ENCODE results near the gene WDTC1. TPM values are rescaled to one million over a fixed set of nuclear protein-coding genes. Genes with fewer than 3 reads are reported as not detected.

WDTC1 gene
- total and polyA plus RNA-seq, 9 of the 15 experiments (the other 6 are each of a cell fraction or from before 2014, with no cell fraction given), result 0.18 to 32.3 (median 8.8) TPM

GRCh38 chr1:27234049-27234882 is at the start of gene WDTC1 (continued):
- TF ChIP-seq E2F6 (IDR thresholded peaks at IDR 0.05; ENCODE audit: borderline replicate concordance in 1 of 2, extremely low read depth in 1 of 2, insufficient read depth in 1 of 2, insufficient read length in 1 of 2, low read depth in 1 of 2, low read length in 1 of 2, poor library complexity in 1 of 2, severe bottlenecking in 1 of 2) (peak; percentile 79 to 88), ZNF143 (CRISPR knock-in tag; IDR thresholded peaks at IDR 0.05) (peak; percentile 97), EHMT2 (IDR thresholded peaks at IDR 0.05) (no peak), KHSRP (IDR thresholded peaks at IDR 0.05) (no peak), NR2C1 (IDR thresholded peaks at IDR 0.05) (no peak), NR2C1 (tag; IDR thresholded peaks at IDR 0.05) (peak; percentile 77), SIN3B (IDR thresholded peaks at IDR 0.05; ENCODE audit: low read depth) (no peak), HNRNPL (IDR thresholded peaks at IDR 0.05; ENCODE audit: low read depth, low read length) (peak; percentile 87), KDM4B (IDR thresholded peaks at IDR 0.05; ENCODE audit: borderline replicate concordance in 2 of 2, low read depth in 1 of 2) (peak in 1 of 2 experiments; percentile 99; a peak in 2 of 4 replicates), POLR2G (IDR thresholded peaks at IDR 0.05; ENCODE audit: low read depth, low read length) (peak; percentile 83), ILF3 (IDR thresholded peaks at IDR 0.05; ENCODE audit: borderline replicate concordance) (no peak), C11orf30 (IDR thresholded peaks at IDR 0.05; ENCODE audit: low read depth) (no peak), KDM1A (IDR thresholded peaks at IDR 0.05) (no peak)
- TF ChIP-seq, protein P1, sequence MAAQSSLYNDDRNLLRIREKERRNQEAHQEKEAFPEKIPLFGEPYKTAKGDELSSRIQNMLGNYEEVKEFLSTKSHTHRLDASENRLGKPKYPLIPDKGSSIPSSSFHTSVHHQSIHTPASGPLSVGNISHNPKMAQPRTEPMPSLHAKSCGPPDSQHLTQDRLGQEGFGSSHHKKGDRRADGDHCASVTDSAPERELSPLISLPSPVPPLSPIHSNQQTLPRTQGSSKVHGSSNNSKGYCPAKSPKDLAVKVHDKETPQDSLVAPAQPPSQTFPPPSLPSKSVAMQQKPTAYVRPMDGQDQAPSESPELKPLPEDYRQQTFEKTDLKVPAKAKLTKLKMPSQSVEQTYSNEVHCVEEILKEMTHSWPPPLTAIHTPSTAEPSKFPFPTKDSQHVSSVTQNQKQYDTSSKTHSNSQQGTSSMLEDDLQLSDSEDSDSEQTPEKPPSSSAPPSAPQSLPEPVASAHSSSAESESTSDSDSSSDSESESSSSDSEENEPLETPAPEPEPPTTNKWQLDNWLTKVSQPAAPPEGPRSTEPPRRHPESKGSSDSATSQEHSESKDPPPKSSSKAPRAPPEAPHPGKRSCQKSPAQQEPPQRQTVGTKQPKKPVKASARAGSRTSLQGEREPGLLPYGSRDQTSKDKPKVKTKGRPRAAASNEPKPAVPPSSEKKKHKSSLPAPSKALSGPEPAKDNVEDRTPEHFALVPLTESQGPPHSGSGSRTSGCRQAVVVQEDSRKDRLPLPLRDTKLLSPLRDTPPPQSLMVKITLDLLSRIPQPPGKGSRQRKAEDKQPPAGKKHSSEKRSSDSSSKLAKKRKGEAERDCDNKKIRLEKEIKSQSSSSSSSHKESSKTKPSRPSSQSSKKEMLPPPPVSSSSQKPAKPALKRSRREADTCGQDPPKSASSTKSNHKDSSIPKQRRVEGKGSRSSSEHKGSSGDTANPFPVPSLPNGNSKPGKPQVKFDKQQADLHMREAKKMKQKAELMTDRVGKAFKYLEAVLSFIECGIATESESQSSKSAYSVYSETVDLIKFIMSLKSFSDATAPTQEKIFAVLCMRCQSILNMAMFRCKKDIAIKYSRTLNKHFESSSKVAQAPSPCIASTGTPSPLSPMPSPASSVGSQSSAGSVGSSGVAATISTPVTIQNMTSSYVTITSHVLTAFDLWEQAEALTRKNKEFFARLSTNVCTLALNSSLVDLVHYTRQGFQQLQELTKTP (IDR thresholded peaks at IDR 0.05; ENCODE audit: low read depth in 1 of 2, partially characterized antibody in 2 of 2), result peak in 1 of 2 experiments; percentile 92
- TF ChIP-seq, protein P2, sequence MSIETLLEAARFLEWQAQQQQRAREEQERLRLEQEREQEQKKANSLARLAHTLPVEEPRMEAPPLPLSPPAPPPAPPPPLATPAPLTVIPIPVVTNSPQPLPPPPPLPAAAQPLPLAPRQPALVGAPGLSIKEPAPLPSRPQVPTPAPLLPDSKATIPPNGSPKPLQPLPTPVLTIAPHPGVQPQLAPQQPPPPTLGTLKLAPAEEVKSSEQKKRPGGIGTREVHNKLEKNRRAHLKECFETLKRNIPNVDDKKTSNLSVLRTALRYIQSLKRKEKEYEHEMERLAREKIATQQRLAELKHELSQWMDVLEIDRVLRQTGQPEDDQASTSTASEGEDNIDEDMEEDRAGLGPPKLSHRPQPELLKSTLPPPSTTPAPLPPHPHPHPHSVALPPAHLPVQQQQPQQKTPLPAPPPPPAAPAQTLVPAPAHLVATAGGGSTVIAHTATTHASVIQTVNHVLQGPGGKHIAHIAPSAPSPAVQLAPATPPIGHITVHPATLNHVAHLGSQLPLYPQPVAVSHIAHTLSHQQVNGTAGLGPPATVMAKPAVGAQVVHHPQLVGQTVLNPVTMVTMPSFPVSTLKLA (conservative IDR thresholded peaks at IDR 0.05), result peak; percentile 80 to 94
- TF ChIP-seq, protein P3, sequence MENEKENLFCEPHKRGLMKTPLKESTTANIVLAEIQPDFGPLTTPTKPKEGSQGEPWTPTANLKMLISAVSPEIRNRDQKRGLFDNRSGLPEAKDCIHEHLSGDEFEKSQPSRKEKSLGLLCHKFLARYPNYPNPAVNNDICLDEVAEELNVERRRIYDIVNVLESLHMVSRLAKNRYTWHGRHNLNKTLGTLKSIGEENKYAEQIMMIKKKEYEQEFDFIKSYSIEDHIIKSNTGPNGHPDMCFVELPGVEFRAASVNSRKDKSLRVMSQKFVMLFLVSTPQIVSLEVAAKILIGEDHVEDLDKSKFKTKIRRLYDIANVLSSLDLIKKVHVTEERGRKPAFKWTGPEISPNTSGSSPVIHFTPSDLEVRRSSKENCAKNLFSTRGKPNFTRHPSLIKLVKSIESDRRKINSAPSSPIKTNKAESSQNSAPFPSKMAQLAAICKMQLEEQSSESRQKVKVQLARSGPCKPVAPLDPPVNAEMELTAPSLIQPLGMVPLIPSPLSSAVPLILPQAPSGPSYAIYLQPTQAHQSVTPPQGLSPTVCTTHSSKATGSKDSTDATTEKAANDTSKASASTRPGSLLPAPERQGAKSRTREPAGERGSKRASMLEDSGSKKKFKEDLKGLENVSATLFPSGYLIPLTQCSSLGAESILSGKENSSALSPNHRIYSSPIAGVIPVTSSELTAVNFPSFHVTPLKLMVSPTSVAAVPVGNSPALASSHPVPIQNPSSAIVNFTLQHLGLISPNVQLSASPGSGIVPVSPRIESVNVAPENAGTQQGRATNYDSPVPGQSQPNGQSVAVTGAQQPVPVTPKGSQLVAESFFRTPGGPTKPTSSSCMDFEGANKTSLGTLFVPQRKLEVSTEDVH (IDR thresholded peaks at IDR 0.05; ENCODE audit: low read depth, partially characterized antibody), result peak; percentile 73

Measured in K562 (cell line).